CMK (cell line): ENCODE data around the gene CDH23.

Experiments used
- DNase-seq: peaks from one replicate; pipeline ENCODE4 v3.0.0-alpha.2; 2010; ENCODE audit warnings: low read depth

Gene CDH23

DNA sequence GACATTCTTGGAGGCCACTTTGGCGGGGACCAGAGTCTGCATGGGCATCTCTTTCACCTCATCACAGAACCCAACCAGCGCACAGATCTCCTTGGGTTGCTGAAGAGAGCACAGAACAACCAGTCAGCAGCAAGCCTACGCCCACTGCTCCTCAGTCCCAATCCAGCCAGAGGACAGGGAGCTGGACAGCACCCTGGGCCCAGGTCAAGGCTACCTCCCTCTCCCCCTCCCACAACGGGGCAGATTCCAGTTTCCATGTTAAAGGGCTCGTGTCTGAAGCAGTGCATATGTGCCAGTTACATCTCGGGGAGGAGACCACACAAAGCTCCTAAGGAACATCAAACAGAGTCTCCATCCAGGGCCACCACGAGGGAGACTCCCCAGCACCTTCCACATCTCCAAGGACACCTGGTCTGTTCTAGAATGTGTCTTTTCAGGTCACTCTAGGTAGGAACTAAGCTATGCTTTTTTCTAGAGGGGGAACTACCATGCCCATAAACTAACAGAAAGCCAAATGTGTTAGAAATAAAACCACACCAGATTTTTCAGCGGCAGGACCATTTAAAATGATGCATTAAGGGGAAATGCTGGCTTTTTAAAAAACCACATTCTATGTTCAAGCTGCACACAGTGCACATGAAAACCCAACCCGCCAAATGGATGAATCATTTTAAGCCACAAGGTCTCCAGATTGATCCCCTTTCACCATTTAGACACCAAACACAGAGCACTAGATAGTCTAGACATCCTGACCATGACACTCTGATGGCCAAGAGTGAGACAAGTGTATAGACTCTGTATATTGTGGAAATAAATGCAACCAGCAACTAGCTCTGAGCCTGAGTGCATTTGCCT lies 425.4 kb downstream of the CDH23 start:
- DNase-seq, result no peak

DNA sequence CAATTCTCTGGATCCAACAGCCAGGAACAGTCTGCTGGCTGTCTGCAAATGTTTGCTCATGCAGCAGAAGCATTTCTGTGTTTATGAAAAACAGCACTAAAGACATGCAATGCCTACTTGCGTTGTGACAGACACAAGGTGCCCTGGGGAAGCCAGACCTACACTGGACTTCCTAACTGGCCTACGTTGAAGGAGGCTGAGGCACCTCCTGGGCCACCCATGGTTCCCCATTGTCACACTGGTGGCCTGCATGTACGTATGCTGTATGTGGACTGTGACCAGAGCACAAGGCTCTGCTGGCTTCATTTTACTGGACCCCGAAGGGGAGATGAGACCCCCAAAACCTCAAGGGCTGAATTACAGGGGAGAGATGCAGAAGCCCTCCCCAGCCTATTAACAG lies 426.6 kb downstream of the CDH23 start:
- DNase-seq, result no peak

- no peak for DNase-seq
These were observed 427.6 kb downstream of the CDH23 start for GRCh38 chr10:71824333-71824732.

- no peak for DNase-seq
These were observed 428.5 kb downstream of the CDH23 start for GRCh38 chr10:71825217-71825616.

- no peak for DNase-seq
These were observed 431.1 kb downstream of the CDH23 start for GRCh38 chr10:71827852-71828251.

DNA sequence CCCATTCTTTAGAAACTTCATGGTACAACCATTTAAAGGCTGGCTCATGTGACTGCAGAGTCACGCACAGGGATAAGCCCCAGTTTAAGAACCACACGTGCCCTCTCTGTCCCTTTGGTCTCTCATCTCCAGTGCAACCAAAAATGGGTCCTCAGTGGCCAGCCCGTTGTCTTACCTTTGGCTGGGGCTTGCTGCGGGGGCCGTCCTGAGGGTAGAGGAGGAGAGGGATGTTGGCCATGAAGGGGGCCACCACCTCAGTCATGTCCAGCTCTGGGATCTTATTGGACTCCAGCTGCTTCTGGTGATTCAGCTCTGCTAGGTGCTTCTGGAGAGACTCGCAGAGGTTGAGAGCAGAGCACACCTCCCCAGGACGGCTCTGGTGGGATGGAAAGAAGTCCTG lies 432.0 kb downstream of the CDH23 start:
- DNase-seq, result no peak

GRCh38 chr10:71829171-71829570 lies 432.5 kb downstream of the CDH23 start:
- no peak for DNase-seq

DNA sequence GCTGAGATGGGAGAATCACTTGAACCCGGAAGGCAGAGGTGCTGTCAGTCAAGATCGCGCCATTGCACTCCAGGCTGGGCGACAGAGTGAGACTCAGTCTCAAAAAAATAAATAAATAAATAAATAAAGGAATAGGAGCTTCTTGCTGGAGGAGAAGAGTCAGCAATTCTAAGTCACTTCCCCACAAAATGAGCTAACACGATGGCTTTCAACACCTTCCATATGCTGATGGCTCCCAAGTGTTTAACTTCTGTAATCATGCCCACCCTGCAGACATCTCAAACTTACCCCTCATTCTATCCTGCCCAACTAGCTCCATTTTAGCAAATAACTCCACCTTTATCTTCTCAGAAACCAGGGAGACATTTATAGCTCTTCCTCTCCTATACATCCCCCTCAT lies 433.2 kb downstream of the CDH23 start:
- DNase-seq, result no peak

DNA sequence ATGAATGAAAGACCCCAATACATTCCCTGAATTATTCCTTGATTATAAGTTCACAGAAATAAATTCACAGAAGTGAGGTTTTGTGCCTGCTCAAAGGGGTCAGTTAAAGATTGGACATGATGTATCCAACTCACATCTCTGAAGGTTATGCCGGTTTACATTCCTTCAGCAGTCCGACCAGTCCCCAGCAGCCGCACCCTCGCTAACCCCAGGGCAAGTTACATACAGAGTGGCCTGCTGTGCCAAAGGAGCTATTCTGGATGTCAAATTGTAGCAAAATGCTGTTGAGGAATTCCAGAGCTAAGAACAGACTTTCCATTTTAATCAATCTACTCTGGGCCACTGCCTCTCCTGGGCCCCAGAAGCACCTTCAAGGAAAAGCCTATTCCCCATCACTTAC lies 434.0 kb downstream of the CDH23 start:
- no peak for DNase-seq

GRCh38 chr10:71831646-71832552 lies 435.2 kb downstream of the CDH23 start:
- no peak for DNase-seq

- no peak for DNase-seq
These were observed 436.2 kb downstream of the CDH23 start for GRCh38 chr10:71832967-71833366.

GRCh38 chr10:71833451-71834342 lies 437.0 kb downstream of the CDH23 start:
- DNase-seq, result no peak

GRCh38 chr10:71834343-71834674 lies 437.6 kb downstream of the CDH23 start:
- DNase-seq, result no peak

DNA sequence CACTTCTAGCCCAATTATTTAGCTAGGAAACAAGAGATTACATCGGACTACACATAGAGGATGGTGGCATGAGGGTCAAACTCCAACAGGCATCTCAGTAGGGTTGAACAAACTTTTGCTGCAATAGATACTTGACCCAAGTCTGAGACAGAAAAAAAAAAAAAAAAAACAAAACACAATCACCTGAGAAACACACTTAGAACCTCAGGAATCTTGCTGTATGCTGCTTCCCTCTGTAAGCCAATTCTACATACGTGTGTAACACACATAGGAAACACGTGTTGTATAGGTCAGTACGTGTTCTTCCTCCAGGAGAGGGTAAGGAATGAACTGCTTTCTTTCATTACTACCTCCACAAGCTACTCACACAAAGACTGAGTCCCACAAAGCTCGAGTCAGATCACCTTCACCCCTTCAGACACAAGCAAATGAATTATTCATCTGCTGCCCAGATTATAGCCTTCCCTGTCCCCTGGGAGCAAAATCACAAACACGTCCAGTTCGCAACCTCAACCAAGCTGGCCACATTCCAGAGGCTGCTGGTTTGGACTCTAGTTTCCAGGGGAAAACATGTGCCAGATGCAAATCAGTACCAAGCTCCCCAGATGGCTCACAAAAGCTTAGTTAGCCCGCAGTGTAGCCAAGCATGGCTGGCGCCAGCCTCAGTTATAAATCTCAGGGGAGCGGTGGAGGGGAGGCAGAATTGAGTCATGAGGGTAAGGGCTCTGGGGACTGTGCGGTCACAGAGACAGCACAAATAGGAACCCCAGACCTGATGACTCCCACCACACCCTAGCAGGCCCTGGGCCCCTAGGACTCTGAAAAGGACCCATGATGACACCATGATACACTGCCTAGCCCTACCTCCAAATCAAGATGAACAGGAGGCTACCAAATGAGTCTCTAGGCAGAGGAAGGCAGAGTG lies 439.2 kb downstream of the CDH23 start:
- no peak for DNase-seq

- DNase-seq, result no peak
These were observed 439.9 kb downstream of the CDH23 start for GRCh38 chr10:71836596-71836974.

GRCh38 chr10:71837098-71837827 lies 440.5 kb downstream of the CDH23 start:
- DNase-seq, result no peak

DNA sequence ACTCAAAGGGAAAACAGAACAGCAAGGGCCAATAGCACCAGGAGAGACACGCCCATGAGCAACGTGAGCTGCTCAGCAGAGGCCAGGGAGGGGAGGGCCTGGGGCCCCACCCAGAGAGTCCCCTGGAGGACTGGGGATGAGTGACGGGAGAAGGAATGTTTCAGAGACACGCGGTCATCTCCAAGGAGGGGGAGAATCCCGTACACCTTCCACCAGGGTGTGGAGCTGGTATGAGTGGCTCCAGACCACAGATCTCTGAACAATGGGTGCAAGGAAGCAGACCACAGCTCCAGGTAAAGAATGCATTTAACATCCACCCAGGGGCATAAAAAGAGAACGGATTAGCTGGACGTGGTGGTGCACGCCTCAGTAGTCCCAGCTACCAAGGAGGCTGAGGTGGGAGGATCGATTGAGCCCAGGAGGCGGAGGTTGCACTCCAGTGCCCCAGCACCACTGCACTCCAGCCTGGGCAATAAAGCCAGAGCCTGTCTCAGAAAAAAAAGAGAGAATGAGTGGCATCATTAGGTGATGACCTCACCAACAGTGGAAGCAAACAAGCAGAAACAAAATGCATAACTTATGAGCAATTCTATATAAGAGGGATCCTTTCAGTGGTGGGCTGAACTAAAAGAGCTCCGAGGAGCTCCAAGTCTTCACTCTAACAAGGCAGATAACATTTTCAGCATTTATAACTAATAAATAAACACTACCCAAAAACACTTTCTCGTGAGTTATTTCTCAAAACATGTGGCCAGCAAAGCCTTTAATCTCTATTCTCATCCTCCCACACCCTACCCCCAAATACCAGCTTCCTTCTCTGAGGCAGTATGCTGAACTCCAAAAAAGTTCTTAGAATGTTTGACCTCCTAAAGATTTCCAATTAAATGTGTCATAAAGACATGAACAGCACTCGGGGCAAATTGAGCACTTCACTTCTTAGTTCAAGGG lies 441.8 kb downstream of the CDH23 start:
- no peak for DNase-seq

DNA sequence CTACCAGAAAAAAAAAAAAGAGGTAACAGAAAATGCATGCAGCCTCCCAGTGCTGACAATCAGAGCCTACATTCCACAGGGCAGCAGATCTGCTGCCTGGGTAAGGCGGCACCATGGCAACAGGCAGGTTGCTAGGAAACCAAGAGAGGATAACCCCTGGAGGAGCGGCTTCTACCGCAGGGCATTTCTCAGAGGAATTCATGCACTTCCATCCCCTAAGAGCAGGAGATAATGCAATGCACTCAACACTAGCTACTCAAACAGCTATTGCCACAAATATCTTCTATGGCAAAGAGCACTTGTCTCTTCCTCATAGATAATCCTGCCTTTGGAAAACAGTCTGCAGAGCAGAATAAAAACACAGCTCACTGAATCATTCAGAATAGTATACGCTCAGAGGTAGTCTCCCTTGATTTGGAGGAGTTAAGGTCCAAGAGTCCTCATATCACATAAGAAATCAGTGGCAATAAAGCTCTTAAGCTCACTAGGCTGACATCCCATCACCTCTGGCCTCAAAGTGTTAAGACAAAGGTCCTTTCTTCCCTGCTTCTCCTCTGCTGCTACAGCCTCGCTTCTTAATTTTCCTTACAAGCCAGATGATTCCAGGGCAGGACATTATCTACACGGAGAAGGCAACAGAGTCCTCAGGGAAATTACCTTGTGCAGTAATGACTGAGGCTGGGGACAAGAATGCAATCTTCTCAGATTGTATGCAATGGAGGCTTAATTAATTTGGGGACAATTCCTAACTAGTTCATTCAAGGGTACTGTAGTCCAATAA lies 443.6 kb downstream of the CDH23 start:
- no peak for DNase-seq

DNA sequence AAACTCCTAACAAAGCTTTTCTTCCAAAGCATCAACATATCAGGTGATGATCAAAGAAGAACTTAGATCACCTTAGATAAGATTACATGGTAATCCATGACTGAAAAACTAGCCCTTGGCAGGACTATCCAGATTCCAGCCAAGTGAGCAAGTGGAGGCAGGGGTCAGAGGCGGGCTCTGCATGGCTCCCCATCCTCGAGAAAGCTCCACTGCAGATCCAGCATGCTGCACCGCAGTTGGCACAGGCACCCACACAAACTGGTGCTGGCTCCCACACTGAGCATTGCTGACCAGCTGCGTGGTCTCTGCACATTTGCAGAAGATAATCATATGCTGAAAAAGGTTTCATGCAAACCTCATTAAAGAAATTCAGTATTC lies 444.2 kb downstream of the CDH23 start:
- DNase-seq, result no peak
